IPS-18a (cell line): ENCODE measurements around the gene POLR2M.

Source experiments
- H3K27ac ChIP-seq: one replicate; pipeline ENCODE4 v1.5.1; 2013; ENCODE audit warnings: low read length
- H3K27me3 ChIP-seq: one replicate; pipeline ENCODE4 v1.6.1; 2013; ENCODE audit warnings: mild to moderate bottlenecking, low read length; ENCODE audit not compliant: control insufficient read depth, insufficient read depth
- H3K36me3 ChIP-seq: one replicate; pipeline ENCODE4 v1.6.1; 2013; ENCODE audit warnings: low read depth, low read length; ENCODE audit not compliant: control insufficient read depth
- H3K4me1 ChIP-seq: one replicate; pipeline ENCODE4 v1.6.1; 2013; ENCODE audit warnings: low read depth, low read length; ENCODE audit not compliant: control insufficient read depth
- H3K4me3 ChIP-seq: one replicate; pipeline ENCODE4 v1.5.1; 2013; ENCODE audit warnings: low read length
- H3K9ac ChIP-seq: one replicate; pipeline ENCODE4 v1.6.1; 2013; ENCODE audit warnings: mild to moderate bottlenecking, low read length, moderate library complexity
- H3K9me3 ChIP-seq: one replicate; pipeline ENCODE4 v1.6.1; 2013; ENCODE audit warnings: low read depth, low read length; ENCODE audit not compliant: control insufficient read depth

The POLR2M gene

DNA sequence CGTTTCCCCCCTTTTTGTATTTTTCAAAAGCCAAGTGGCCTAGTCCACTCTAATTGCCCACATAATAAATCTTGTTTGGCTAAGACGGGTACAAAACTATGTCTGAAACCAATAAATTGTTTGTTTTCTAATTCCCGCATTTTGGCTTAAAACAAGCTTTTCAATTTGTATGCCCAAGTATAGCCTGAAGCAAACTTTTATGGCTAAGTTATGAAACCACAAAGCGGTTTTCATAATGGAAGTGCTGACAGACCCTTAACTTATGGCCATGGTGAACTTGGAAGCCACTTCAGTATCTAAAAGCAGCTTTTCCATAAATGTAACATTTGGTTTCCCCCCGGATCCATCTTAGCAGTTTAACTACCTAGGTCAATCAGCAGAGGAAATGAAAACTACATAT, 29.9 kb upstream of the POLR2M start:
- H3K36me3 ChIP-seq, result no peaks in the 10 kb centered on the region
- no peak overlapping the region for H3K27ac ChIP-seq
- no peak overlapping the region for H3K4me3 ChIP-seq
- no peak overlapping the region for H3K9ac ChIP-seq
- no peaks in the 10 kb centered on the region for H3K27me3 ChIP-seq
- H3K9me3 ChIP-seq, result no peaks in the 10 kb centered on the region
- no peaks in the 10 kb centered on the region for H3K4me1 ChIP-seq

DNA sequence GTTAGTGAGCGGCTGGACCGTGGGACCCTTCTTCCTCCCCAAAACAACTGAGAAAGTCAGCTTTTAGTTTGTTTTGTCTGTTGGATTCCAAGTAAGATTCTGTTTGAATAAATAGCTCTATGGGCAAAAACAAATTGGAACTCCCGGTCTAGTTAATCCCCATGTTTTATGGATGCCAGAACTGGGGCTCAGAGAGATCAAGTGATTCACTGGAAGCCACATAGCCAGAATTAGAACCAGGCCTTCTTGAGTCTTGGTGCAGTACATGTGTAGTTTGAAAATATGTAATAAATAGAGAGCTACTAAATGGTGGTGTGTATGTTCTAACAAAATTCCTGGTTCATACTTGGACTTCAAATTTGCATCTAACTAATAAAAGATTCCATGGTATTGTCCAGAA, 29.3 kb upstream of the POLR2M start:
- no peak overlapping the region for H3K9ac ChIP-seq
- no peaks in the 10 kb centered on the region for H3K27me3 ChIP-seq
- H3K36me3 ChIP-seq, result no peaks in the 10 kb centered on the region
- no peak overlapping the region for H3K27ac ChIP-seq
- no peaks in the 10 kb centered on the region for H3K9me3 ChIP-seq
- H3K4me3 ChIP-seq, result no peak overlapping the region
- H3K4me1 ChIP-seq, result no peaks in the 10 kb centered on the region

DNA sequence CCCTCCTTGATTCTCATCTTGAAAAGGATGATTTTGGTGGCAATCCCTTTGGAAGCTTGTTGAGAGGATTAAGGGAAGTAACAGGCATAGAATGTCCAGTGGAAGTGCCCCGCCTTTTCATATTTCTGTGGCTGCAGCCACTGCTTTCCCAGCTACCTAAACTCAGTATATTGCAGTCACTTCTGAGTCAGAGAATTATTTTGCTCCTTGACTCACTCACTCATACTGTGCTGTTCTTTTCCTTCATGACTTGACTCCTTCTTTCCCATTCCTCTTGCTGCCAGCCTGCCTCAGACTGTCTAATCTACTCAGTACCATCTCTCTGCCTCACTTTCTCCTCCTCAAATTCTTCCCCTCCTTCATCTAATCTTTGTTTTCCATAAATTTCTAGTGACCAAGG, 26.5 kb upstream of the POLR2M start:
- H3K4me1 ChIP-seq, result no peaks in the 10 kb centered on the region
- H3K9ac ChIP-seq, result no peak overlapping the region
- H3K36me3 ChIP-seq, result no peaks in the 10 kb centered on the region
- no peaks in the 10 kb centered on the region for H3K27me3 ChIP-seq
- H3K27ac ChIP-seq, result no peak overlapping the region
- no peak overlapping the region for H3K4me3 ChIP-seq
- H3K9me3 ChIP-seq, result no peaks in the 10 kb centered on the region

DNA sequence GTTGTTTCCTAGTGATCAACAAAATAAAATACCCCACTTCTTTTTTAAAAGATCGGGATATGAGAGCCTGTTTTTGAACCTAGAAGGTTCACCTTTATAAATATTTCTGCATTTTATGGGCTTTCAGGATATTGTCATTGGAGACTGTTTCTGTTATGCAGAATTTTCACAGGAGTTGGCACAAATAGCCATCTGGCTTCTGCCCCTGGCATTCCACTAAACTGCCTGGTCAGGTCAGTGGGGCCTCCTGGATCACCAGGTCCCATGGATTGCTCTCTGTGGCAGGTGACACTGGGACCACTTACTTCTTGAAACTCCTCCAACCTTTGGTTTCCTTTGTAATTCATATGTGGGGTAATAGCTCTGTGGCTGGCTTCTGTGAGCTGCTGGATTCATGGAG, 25.5 kb upstream of the POLR2M start:
- Histone ChIP-seq H3K9me3 (no peaks in the 10 kb centered on the region), H3K9ac (no peak overlapping the region), H3K36me3 (no peaks in the 10 kb centered on the region), H3K27me3 (no peaks in the 10 kb centered on the region), H3K27ac (no peak overlapping the region), H3K4me3 (no peak overlapping the region), H3K4me1 (no peaks in the 10 kb centered on the region)

DNA sequence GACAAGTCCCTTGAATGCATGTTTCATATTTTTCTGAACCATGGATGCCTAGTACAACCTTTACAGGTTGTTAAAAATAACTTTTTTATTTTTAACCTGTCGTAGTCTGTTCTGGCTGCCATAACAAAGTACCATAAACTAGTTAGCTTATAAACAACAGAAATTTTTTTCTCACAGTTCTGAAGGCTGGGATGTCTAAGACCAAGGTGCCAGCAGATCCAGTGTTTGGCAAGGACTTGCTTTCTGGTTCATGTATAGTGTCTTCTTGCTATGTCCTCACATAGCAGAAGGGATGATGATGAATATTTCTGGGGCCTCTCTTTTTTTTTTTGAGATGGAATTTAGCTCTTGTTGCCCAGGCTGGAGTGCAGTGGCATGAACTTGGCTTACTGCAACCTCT, 23.0 kb upstream of the POLR2M start:
- Histone ChIP-seq H3K4me1 (no peaks in the 10 kb centered on the region), H3K9me3 (no peaks in the 10 kb centered on the region), H3K27me3 (no peaks in the 10 kb centered on the region), H3K9ac (no peak overlapping the region), H3K36me3 (no peaks in the 10 kb centered on the region), H3K4me3 (no peak overlapping the region), H3K27ac (no peak overlapping the region)

DNA sequence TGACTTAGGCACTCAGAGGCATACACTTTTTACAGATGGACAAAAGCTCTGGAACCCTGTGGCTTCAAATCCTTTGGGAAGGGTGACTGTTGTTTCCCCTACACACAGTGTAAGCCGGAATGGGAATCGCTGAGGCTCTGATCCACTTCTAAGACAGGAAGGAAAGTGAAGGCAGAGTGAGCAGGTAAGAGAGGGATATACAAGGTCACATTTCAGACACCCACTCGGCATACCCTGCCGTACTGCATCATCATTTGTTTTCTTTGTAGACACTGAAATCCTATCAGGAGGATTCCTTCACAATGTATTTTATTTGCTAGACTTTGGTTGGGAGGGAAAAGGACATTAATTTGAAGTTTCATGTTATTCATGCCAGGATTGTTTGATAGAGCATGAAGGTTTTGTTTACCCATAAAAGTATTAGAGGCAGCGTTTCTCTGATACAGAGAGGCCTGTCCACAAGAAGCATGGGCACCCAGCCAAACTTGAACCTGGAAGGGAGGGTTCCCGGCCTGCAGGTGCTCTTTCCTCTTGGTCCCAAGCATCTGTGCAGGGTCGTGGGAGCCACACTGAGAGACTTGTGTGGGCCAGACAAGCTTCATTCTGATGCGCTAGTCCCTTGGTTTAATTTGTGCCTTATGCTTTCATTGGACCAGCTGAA, 21.9 kb upstream of the POLR2M start:
- H3K27ac ChIP-seq, result no peak overlapping the region
- no peaks in the 10 kb centered on the region for H3K27me3 ChIP-seq
- no peaks in the 10 kb centered on the region for H3K9me3 ChIP-seq
- H3K4me3 ChIP-seq, result no peak overlapping the region
- no peaks in the 10 kb centered on the region for H3K4me1 ChIP-seq
- no peaks in the 10 kb centered on the region for H3K36me3 ChIP-seq
- no peak overlapping the region for H3K9ac ChIP-seq

DNA sequence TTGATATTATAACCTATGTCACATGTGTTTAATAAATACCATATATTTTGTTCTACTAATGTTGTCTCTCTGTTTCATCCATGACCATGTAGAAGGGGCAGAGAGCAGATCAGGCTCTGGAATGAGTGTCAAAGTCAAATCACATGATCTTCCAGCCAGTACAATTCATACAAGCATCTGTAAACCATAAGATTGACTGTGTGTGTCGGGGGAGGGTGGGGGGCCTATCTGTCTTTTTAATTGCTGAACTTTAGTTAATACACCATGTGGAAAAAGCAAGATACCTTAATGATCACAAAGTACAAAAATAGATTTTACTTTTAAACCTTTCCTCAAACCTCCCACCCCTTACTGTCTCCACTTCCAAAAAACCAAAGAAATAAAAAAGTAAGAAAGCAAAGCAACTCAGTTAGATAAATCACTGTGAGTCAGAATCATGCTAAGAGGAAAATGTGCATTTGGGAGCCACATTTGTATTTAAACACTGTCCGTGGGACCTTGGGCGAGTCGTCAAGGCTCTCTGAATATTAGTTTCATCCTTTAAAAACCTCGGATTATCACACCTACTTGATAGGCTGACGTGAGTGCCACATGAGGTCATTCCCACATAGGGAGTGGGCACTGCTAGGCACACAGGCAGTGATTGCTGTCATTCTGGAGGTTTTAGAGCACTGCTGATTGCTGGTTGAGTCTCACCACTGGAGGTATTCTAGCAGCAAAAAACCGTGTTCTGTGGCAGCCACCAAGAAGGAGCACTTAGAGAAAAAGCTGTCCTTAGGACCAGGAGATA, 21.0 kb upstream of the POLR2M start:
- no peaks in the 10 kb centered on the region for H3K36me3 ChIP-seq
- no peak overlapping the region for H3K27ac ChIP-seq
- H3K4me3 ChIP-seq, result no peak overlapping the region
- H3K4me1 ChIP-seq, result no peaks in the 10 kb centered on the region
- no peaks in the 10 kb centered on the region for H3K27me3 ChIP-seq
- no peak overlapping the region for H3K9ac ChIP-seq
- no peaks in the 10 kb centered on the region for H3K9me3 ChIP-seq

DNA sequence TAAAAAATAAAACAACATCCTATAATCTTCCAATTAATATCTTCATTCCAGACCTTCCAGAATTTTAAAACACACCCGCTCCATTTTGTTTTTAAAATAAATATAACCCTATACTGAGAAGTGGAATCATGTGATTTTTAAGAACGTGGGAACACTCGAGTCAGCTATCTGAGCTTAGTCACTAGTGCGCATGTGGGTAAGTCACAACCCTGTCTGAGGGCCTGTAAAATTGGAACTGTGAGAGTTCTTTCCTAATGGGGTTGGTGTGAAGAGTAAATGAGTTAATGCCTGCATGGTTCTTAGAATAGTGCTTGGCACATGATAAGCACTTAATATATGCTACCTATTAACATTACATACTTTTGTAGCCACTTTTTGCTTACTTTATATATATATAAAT, 19.9 kb upstream of the POLR2M start:
- no peaks in the 10 kb centered on the region for H3K9me3 ChIP-seq

DNA sequence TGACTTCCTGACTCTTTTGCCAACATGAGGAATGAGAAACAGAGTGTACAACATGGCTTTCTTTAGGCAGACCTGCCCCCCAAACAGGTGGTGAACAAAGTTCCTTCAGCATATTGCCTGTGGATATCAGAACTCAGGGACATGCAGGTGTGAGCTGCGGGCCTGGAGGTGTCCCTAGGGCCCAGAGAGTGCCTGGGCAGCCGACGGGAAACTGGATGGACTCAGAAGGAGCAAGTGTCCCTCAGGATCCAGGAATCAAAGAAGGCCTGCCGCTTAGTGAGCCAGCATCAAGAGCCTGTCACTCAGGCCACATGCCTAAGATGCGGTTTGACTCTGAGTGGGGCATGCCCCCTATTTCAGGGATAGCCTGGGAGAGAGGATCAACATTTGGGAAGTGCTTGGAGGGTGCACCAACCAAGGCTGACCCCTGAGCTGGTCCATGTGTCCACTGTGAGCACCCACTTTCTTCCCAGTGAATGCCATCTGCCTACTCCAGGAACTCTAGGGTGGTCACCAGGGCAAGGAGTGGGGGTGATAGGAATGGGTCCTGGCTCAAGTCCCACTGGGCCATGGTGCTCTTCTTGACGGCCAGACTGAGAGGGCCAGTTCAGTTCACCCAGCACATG, 16.1 kb upstream of the POLR2M start:
- H3K4me3 ChIP-seq, result no peak overlapping the region
- no peak overlapping the region for H3K9ac ChIP-seq
- H3K36me3 ChIP-seq, result no peaks in the 10 kb centered on the region
- H3K27me3 ChIP-seq, result no peaks in the 10 kb centered on the region
- H3K27ac ChIP-seq, result no peak overlapping the region
- H3K4me1 ChIP-seq, result no peaks in the 10 kb centered on the region
- no peaks in the 10 kb centered on the region for H3K9me3 ChIP-seq

More for the DNA sequence above, 19.9 kb upstream of the POLR2M start:
- Histone ChIP-seq H3K4me3 (no peak overlapping the region), H3K36me3 (no peaks in the 10 kb centered on the region), H3K27ac (no peak overlapping the region), H3K4me1 (no peaks in the 10 kb centered on the region), H3K27me3 (no peaks in the 10 kb centered on the region), H3K9ac (no peak overlapping the region)

DNA sequence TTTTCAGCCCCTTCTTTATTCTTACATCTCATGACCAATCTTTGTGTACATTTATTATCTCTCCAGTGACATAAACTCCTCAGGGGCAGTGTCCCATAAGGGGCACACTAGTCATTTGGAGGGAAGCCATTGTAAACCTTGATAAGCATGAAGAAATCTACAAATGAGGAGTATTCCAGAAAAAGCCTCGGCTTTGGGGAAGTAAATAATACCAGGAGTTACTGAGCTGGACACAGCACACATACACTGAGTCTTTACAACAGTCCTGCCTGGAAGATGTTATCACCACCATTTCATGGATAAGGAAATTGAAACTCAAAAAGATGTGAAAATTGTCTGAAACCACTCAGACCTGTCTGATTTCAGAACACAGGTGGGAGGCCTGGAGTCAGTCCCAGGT, 15.4 kb upstream of the POLR2M start:
- no peaks in the 10 kb centered on the region for H3K4me1 ChIP-seq
- H3K27ac ChIP-seq, result no peak overlapping the region
- H3K27me3 ChIP-seq, result no peaks in the 10 kb centered on the region
- no peaks in the 10 kb centered on the region for H3K9me3 ChIP-seq
- no peaks in the 10 kb centered on the region for H3K36me3 ChIP-seq
- H3K9ac ChIP-seq, result no peak overlapping the region
- H3K4me3 ChIP-seq, result no peak overlapping the region

DNA sequence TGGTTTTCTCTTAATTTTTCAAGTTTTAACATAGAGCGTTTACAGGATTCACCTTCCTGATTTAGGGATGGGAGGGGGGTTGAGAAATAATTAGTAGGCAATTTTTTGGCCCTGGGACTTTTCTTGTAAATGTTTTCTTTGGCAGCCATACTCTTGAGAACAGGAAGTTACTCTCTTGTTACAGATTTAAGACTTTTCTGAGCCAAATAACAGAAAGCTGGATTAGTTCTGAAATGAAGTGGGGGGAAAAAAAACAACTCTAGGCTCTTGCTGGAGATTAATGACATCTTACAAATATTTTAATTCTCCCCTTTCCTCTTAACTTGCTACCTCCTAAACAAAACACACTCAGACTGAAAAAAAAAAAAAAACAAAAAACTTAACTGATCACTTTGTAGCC, 13.8 kb upstream of the POLR2M start:
- Histone ChIP-seq H3K4me1 (no peaks in the 10 kb centered on the region), H3K9me3 (no peaks in the 10 kb centered on the region), H3K27me3 (no peaks in the 10 kb centered on the region), H3K4me3 (no peak overlapping the region), H3K36me3 (no peaks in the 10 kb centered on the region), H3K27ac (no peak overlapping the region), H3K9ac (no peak overlapping the region)

DNA sequence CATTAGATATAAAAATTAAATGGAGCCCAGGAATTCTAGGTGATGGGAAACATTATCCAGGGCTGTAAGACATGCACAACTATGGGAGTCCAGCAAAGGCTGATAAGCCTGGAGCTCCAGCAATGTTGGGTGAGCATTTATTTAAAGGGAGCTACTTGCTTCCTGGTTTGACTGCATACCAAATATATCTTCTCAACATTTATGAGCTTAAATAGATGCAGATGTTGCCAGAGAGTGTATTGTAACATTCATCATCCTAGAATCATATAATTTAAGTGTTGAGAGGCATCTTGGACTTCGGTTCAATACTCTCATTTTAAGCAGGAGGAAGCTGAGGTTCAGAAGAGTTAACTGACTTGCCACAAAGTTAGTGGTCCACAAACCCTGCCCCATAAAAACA, 12.2 kb upstream of the POLR2M start:
- Histone ChIP-seq H3K9me3 (no peaks in the 10 kb centered on the region), H3K27ac (no peak overlapping the region), H3K4me1 (no peaks in the 10 kb centered on the region), H3K27me3 (no peaks in the 10 kb centered on the region), H3K9ac (no peak overlapping the region), H3K36me3 (no peaks in the 10 kb centered on the region), H3K4me3 (no peak overlapping the region)
